Gastroesophageal sphincter (tissue), 3 donors: ENCODE results near the gene FOSL2.

Source experiments
- EP300 ChIP-seq: sonication (generic); formaldehyde crosslinking; IDR thresholded peaks from one replicate; pipeline ENCODE4 v1.6.1; 2017; ENCODE audit warnings: antibody characterized with exemption, mild to moderate bottlenecking
- POLR2A ChIP-seq, 2 donors: fragments of 450-650 bp; IDR thresholded peaks; one replicate each; pipeline ENCODE4 v1.6.1; 2017; ENCODE audit warnings: antibody characterized with exemption in 2 of 2, mild to moderate bottlenecking in 2 of 2, moderate library complexity in 1 of 2
- POLR2AphosphoS5 ChIP-seq: sonication (generic); formaldehyde crosslinking; IDR thresholded peaks from one replicate; pipeline ENCODE4 v1.6.1; 2017; ENCODE audit warnings: antibody characterized with exemption
- TF ChIP-seq, protein P1 (sequence below), 4 experiments: fragments of 200-600 bp in 2 of 4; fragments of 450-650 bp in 2 of 4; sonication (generic) in 1 of 4; IDR thresholded peaks; one replicate each; pipeline ENCODE4 v1.5.1; 2017 to 2019; ENCODE audit warnings: antibody characterized with exemption in 4 of 4, mild to moderate bottlenecking in 2 of 4, moderate library complexity in 2 of 4

DNA sequence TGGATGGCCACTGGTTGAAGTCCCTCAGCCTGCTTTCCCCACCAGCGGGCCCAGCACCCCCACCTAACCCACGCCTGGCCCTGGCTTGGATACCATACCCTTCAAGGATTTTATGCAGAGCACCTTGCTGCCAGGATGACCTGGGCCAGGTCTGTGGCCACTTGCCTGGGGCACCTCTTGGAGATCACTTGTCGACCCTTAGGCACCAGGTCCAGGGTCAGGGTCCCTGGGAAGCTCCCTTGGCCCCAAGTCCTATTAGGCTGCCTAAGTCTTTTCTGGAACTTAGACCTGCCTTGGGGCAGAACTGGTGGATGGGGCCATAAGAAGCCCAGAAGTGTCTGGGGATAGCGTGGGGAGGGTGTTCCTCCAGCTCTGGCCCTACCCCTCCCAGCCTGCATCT is 39.1 kb downstream of the FOSL2 start:
- TF ChIP-seq, protein P1, sequence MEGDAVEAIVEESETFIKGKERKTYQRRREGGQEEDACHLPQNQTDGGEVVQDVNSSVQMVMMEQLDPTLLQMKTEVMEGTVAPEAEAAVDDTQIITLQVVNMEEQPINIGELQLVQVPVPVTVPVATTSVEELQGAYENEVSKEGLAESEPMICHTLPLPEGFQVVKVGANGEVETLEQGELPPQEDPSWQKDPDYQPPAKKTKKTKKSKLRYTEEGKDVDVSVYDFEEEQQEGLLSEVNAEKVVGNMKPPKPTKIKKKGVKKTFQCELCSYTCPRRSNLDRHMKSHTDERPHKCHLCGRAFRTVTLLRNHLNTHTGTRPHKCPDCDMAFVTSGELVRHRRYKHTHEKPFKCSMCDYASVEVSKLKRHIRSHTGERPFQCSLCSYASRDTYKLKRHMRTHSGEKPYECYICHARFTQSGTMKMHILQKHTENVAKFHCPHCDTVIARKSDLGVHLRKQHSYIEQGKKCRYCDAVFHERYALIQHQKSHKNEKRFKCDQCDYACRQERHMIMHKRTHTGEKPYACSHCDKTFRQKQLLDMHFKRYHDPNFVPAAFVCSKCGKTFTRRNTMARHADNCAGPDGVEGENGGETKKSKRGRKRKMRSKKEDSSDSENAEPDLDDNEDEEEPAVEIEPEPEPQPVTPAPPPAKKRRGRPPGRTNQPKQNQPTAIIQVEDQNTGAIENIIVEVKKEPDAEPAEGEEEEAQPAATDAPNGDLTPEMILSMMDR (IDR thresholded peaks at IDR 0.05) = no peak
- TF ChIP-seq EP300 = no peak
- no peak for TF ChIP-seq POLR2A (IDR thresholded peaks at IDR 0.05)
- no peak for TF ChIP-seq POLR2AphosphoS5
